B cell (primary cell): ENCODE measurements around the gene NPNT. TPM values are rescaled to one million over a fixed set of nuclear protein-coding genes. Genes with fewer than 3 reads are reported as not detected.

ENCODE experiments used
- ATAC-seq: fragments of 200-7000 bp; cut with Tn5 transposase; one replicate; pipeline ENCODE4 v1.10.0; 2021; ENCODE audit warnings: low read depth, mild to moderate bottlenecking, moderate number of reproducible peaks, moderate library complexity
- CTCF ChIA-PET: fragments of 350-600 bp; sonication (Branson Sonifier 250); formaldehyde crosslinking; loops from one replicate; lab custom pipeline; 2021; ENCODE audit warnings: antibody characterized with exemption, inconsistent platforms; lab: Charles Lee
- POLR2A ChIA-PET: fragments of 350-600 bp; sonication (Branson Sonifier 250); formaldehyde crosslinking; loops from one replicate; lab custom pipeline; 2021; ENCODE audit warnings: antibody characterized with exemption; lab: Charles Lee
- DNase-seq: peaks from one replicate; pipeline ENCODE4 v3.0.0; 2013
- H2AFZ ChIP-seq: 2 replicates; pipeline ENCODE4 v1.6.1; 2012; ENCODE audit warnings: mild to moderate bottlenecking, low read depth, low read length; ENCODE audit not compliant: insufficient read depth, poor library complexity, severe bottlenecking
- H3K27ac ChIP-seq, 2 donors: 1 replicate in 1 of 2; 2 replicates in 1 of 2; pipeline ENCODE4 v1.5.1; 2012 to 2013; ENCODE audit warnings: low read length in 2 of 2, mild to moderate bottlenecking in 2 of 2, moderate library complexity in 1 of 2
- H3K27me3 ChIP-seq, 4 experiments: fragments of 200-600 bp in 1 of 4; sonication (generic) in 1 of 4; replicated peaks in 1 of 4; 1 replicate in 2 of 4; 2 replicates in 2 of 4; pipeline versions ENCODE4 v1.6.1 to v1.7.0; 2013 to 2016; ENCODE audit warnings: low read length in 3 of 4, mild to moderate bottlenecking in 2 of 4, mixed read lengths in 1 of 4, moderate library complexity in 1 of 4; ENCODE audit not compliant: insufficient read depth in 4 of 4, control insufficient read depth in 3 of 4; ENCODE audit errors: control extremely low read depth in 1 of 4
- H3K36me3 ChIP-seq, 2 experiments: replicated peaks in 1 of 2; 1 replicate in 1 of 2; 2 replicates in 1 of 2; pipeline versions ENCODE4 v1.6.1 to v1.7.1; 2013; ENCODE audit warnings: low read length in 1 of 2; ENCODE audit not compliant: insufficient read depth in 2 of 2, control insufficient read depth in 1 of 2; ENCODE audit errors: control extremely low read depth in 1 of 2, extremely low read depth in 1 of 2
- H3K4me1 ChIP-seq, 2 donors: fragments of 200-600 bp in 1 of 2; sonication (generic) in 1 of 2; 1 replicate in 1 of 2; 2 replicates in 1 of 2; pipeline versions ENCODE4 v1.5.1 to v1.6.1; 2013 to 2017; ENCODE audit warnings: low read length in 2 of 2; ENCODE audit not compliant: control insufficient read depth in 2 of 2, insufficient read depth in 2 of 2
- H3K4me2 ChIP-seq: replicated peaks from 2 replicates; pipeline ENCODE3; 2012; ENCODE audit warnings: mild to moderate bottlenecking, low read depth, low read length; ENCODE audit not compliant: poor library complexity, severe bottlenecking
- H3K4me3 ChIP-seq, 5 experiments: fragments of 200-600 bp in 1 of 5; sonication (generic) in 1 of 5; 1 replicate in 3 of 5; 2 replicates in 2 of 5; pipeline versions ENCODE4 v1.5.1 to v1.7.0; 2011 to 2016; ENCODE audit warnings: low read length in 4 of 5, mild to moderate bottlenecking in 4 of 5, low read depth in 2 of 5, control low read depth in 1 of 5, moderate library complexity in 1 of 5; ENCODE audit not compliant: insufficient read depth in 1 of 5; ENCODE audit errors: control extremely low read depth in 1 of 5, extremely low read depth in 1 of 5
- H3K79me2 ChIP-seq: fragments of 200-600 bp; sonication (generic); one replicate; pipeline ENCODE4 v1.6.0; 2016; ENCODE audit warnings: low read length; ENCODE audit not compliant: control insufficient read depth, insufficient read depth
- H3K9ac ChIP-seq: fragments of 200-600 bp; sonication (generic); 2 replicates; pipeline ENCODE4 v1.6.1; 2017; ENCODE audit warnings: mild to moderate bottlenecking, low read length, moderate library complexity
- H3K9me3 ChIP-seq, 3 donors: one replicate each; pipeline versions ENCODE4 v1.6.1 to v1.7.1; 2013; ENCODE audit warnings: low read length in 2 of 3; ENCODE audit not compliant: control insufficient read depth in 2 of 3, insufficient read depth in 1 of 3; ENCODE audit errors: control extremely low read depth in 1 of 3
- H4K20me1 ChIP-seq: 2 replicates; pipeline ENCODE4 v1.6.0; 2012; ENCODE audit warnings: mild to moderate bottlenecking, low read length; ENCODE audit not compliant: insufficient read depth, control insufficient read depth, poor library complexity, severe bottlenecking
- H3K27ac Mint-ChIP-seq: one replicate; pipeline ENCODE4 v1.8.0; 2021; ENCODE audit warnings: mixed read lengths
- H3K27me3 Mint-ChIP-seq: one replicate; pipeline ENCODE4 v1.8.0; 2021; ENCODE audit warnings: mixed read lengths
- H3K4me1 Mint-ChIP-seq: one replicate; pipeline ENCODE4 v1.8.0; 2021; ENCODE audit warnings: mixed read lengths
- H3K4me3 Mint-ChIP-seq: one replicate; pipeline ENCODE4 v1.8.0; 2021; ENCODE audit warnings: mixed read lengths
- H3K9me3 Mint-ChIP-seq: one replicate; pipeline ENCODE4 v1.8.0; 2022; ENCODE audit warnings: mixed read lengths; ENCODE audit not compliant: insufficient read depth
- EZH2 ChIP-seq: IDR thresholded peaks from 2 replicates; pipeline ENCODE4 v1.6.1; 2012; ENCODE audit warnings: borderline replicate concordance, low read depth, mild to moderate bottlenecking, moderate library complexity, low read length; ENCODE audit not compliant: insufficient read depth, poor library complexity, severe bottlenecking
- WGBS: methylation state at CpG from one replicate; pipeline ENCODE4 v1.1.5; 2013; ENCODE audit warnings: missing lambda C conversion rate; ENCODE audit not compliant: insufficient coverage; 5-methylcytosine and 5-hydroxymethylcytosine counted together
- intact Hi-C: fragments of 100-400 bp; cut with micrococcal nuclease; formaldehyde crosslinking; loops from one replicate; pipeline ENCODE4 v1.10.0; 2022
- polyA plus RNA-seq: library from polyadenylated mRNA; depleted of rRNA; stranded (reverse); fragments of >200 nt; gene quantifications from 2 replicates; pipeline ENCODE4 v1.2.3, GENCODE V29; 2012
- total RNA-seq, 2 donors: library from RNA; stranded (reverse); fragments of 120-200 nt in 1 of 2; gene quantifications; 1 replicate in 1 of 2; 2 replicates in 1 of 2; pipeline versions ENCODE4 v1.2.3 to v1.2.4, GENCODE V29; 2013 to 2022
- TF ChIP-seq, protein P1 (sequence below): fragments of 200-600 bp; IDR thresholded peaks from one replicate; pipeline ENCODE4 v1.8.0; 2022; ENCODE audit warnings: antibody characterized with exemption, mild to moderate bottlenecking

NPNT gene
- total and polyA plus RNA-seq, 2 donors (not counting 1 experiment from before 2014, with no cell fraction given), result not detected

- Histone ChIP-seq H3K79me2 (no peaks in the 10 kb centered on the region), H3K27me3 (no peaks in the 10 kb centered on the region), H3K9me3 (no peaks in the 10 kb centered on the region), H4K20me1 (no peaks in the 10 kb centered on the region), H3K9ac (no peak overlapping the region), H3K4me1 (no peaks in the 10 kb centered on the region), H3K36me3 (no peaks in the 10 kb centered on the region), H2AFZ (no peak overlapping the region), H3K4me3 (no peak overlapping the region), H3K27ac (no peak overlapping the region), H3K4me2 (no peak overlapping the region)
- intact Hi-C loops, result no loop called here
- ChIA-PET POLR2A (no interaction called here), CTCF (no interaction called here)
- DNase-seq (no peak), ATAC-seq (no peak)
- Mint-ChIP-seq H3K4me3 (no peak overlapping the region), H3K27ac (no peak overlapping the region), H3K9me3 (no peaks in the 10 kb centered on the region), H3K4me1 (no peaks in the 10 kb centered on the region), H3K27me3 (no peaks in the 10 kb centered on the region)
- TF ChIP-seq, protein P1, sequence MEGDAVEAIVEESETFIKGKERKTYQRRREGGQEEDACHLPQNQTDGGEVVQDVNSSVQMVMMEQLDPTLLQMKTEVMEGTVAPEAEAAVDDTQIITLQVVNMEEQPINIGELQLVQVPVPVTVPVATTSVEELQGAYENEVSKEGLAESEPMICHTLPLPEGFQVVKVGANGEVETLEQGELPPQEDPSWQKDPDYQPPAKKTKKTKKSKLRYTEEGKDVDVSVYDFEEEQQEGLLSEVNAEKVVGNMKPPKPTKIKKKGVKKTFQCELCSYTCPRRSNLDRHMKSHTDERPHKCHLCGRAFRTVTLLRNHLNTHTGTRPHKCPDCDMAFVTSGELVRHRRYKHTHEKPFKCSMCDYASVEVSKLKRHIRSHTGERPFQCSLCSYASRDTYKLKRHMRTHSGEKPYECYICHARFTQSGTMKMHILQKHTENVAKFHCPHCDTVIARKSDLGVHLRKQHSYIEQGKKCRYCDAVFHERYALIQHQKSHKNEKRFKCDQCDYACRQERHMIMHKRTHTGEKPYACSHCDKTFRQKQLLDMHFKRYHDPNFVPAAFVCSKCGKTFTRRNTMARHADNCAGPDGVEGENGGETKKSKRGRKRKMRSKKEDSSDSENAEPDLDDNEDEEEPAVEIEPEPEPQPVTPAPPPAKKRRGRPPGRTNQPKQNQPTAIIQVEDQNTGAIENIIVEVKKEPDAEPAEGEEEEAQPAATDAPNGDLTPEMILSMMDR, result no peak
- no peak for TF ChIP-seq EZH2
- 81% methylated on average over 5 of the region's 7 CpGs for WGBS
Measured at GRCh38 chr4:105998171-105999063, 103.1 kb downstream of the NPNT start.

DNA sequence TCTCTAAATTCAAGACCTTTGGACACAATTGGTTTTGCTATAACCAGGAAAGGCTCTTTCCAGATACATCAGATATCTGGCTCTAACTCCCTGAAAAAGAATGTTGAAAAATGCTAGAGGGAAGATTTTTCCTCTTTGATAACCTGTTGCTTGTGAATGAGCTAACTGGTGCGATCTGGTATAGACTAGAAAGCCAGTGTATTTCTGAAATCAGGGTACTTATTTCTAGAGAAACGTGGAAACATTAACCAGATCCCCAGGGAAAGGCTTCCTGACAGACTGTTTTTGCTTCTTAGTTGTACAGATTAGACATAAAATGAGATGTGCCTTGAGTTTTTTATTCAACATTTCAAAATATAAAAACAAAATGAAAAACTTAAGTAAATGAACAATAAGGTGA lies 107.7 kb downstream of the NPNT start:
- H3K4me3 Mint-ChIP-seq, result no peak overlapping the region
- Histone ChIP-seq H3K79me2 (no peaks in the 10 kb centered on the region), H3K4me2 (no peak overlapping the region), H3K4me1 (no peaks in the 10 kb centered on the region), H3K27me3 (no peaks in the 10 kb centered on the region), H3K27ac (no peak overlapping the region), H3K9ac (no peak overlapping the region), H4K20me1 (no peaks in the 10 kb centered on the region), H3K4me3 (no peak overlapping the region), H2AFZ (no peak overlapping the region), H3K36me3 (no peaks in the 10 kb centered on the region), H3K9me3 (no peaks in the 10 kb centered on the region)
- intact Hi-C loops, result no loop called here
- ChIA-PET CTCF (no interaction called here), POLR2A (no interaction called here)
- TF ChIP-seq, protein P1, result no peak
- TF ChIP-seq EZH2, result no peak
- no peaks in the 10 kb centered on the region for H3K4me1 Mint-ChIP-seq
- H3K9me3 Mint-ChIP-seq, result no peaks in the 10 kb centered on the region
- 100% methylated on average over 1 of the region's 2 CpGs for WGBS
- DNase-seq, result no peak
- ATAC-seq, result no peak
- H3K27ac Mint-ChIP-seq, result no peak overlapping the region
- no peaks in the 10 kb centered on the region for H3K27me3 Mint-ChIP-seq
